HL-60/S4 treated with retinoic acid at 250 ng/mL for 4 days and 3 days (cell line): ENCODE data around the gene PSMA6.
"Not testable (repeated sequence)": the region's sequence is repeated elsewhere in the genome, so short reads cannot be mapped to it uniquely, and the experiment has no call there.

Experiments
- in situ Hi-C: fragments of 300-500 bp; cut with MboI; formaldehyde crosslinking; loops from 2 replicates; pipeline ENCODE4 v1.7.0; 2022; ENCODE audit warnings: low sequenced_read_pairs

PSMA6 gene

DNA sequence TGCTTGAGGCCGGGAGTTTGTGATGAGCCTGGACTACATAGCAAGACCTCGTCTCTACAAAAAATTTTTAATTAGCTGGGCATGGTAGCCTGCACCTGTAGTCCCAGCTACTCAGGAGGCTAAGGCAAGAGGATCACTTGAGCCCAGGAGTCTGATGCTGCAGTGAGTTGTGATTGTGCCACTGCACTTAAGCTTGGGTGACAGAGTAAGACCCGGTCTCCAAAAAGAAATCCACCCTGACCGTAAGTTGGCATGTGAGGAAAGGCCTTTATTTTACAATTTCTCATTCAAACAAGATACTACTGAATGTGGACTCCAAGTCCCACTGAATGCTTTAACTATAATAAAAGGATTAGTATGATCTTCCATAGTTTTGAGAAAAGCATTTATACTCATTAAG is 27.3 kb downstream of the PSMA6 start:
- in situ Hi-C loops: no loop called here

DNA sequence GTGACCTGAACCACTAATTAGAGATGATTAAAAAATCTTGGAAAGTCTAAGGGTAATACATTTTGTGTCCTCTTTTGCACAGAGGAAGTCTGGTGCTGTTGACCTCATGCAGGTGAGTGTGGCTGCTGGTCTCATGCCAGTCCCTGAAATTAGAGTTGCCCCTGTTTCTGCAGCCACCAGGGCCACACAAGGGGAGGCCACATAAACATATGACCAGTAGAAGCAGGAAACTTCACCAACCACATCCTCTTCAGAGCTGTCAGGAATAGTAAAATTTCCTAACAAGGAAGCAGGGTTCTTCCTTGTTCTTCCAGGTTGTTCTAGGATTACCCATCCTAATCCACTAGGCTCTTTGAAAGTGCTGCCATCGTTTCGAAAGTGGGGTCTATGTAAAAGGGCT is 28.3 kb downstream of the PSMA6 start:
- in situ Hi-C loops: no loop called here

DNA sequence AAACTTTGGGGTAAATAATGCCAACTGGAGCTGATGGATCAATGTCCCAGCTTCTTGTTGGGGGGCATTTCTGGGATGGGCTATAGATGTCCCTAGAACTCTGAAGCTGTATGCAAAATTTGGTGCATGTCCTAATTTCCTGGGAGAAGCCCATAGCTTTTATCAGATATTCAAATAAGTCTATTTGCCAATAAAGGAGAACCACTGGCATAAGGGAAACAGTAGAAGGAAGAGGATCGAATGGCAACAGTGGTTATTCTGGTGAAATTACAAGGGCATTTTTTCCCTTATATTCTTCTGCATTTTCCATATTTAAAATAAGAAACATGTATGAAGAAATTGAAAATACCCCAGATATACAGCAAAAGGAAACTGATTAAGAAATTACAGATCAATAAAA is 34.2 kb downstream of the PSMA6 start:
- in situ Hi-C loops: no loop called here

DNA sequence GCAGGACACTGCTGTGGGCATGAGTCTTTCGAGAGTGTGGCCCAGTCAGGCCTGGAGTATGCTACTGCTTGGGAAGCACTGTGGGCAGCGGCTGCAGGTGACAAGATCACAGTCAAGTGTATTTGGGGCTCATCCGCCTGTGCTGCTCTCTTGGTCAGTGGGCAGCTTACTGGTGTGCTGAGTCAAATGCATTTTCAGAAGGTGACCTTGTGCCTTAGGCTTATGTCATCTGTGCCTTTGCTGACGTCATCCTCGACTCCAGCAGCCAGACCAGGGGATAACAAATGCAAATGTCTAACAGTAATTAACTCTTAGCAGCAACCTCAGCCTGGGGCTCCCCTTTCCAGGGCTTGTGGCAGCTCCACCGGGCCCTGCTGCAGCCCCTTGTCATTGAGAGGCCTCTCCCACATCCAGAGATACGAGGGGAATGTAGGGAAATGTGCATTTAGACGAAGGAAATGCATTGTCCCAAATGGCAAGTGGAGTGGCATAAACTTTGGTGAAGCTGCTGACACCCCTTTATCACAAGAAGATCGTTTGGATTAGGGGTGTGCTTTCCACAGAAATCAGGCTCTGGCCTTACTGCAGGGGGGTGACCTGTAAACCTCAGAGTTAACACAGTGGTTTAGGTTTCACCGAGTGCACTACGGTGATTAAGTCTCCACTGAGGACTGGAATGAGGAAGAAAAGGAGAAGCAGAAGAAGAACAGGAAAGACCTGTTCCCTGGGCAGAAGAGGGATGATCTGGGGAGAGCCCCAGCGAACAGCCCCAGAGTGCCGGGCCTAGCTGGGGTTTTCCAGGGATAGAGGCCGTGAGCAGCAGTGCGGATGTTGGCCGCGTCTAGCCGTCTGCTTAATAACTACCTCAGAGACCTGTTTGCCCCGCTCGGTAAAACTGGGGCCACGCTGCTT is 39.7 kb downstream of the PSMA6 start:
- in situ Hi-C loops: no loop called here

DNA sequence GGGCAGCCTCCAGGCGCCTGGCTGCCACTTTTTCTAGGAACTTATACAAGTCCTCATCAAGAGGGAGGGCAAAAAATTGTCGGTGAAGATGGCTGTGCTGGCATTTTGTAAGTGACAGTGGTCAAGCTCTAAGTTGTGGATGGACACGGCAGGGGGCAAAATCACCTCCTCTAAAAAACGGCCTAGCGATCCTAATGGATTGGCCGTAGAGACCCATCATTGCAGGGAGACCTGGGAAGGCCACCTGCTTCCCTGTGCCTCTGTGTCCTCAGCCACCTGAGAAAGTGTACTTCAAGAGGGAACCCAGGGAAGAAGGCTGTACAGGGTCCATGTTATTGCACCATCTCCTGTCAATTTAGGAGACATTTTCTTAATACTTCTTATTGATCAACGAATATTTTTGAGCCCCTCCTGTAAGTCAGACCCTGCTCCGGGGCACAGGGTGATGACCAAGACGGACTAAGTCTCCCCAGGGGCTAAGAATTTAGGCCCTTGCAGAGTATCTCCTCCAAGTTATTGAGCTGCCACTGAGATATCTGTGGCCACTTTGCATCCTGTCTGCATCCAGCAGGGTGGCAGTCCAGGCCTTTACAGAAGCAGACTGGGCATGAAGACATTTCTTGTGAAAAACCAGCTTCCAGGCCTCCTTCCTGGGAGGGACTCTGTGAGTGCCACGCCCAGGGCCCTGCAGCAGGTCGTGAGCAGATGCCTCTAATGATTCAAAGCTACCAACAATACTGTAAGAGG is 40.5 kb downstream of the PSMA6 start:
- in situ Hi-C loops: no loop called here

DNA sequence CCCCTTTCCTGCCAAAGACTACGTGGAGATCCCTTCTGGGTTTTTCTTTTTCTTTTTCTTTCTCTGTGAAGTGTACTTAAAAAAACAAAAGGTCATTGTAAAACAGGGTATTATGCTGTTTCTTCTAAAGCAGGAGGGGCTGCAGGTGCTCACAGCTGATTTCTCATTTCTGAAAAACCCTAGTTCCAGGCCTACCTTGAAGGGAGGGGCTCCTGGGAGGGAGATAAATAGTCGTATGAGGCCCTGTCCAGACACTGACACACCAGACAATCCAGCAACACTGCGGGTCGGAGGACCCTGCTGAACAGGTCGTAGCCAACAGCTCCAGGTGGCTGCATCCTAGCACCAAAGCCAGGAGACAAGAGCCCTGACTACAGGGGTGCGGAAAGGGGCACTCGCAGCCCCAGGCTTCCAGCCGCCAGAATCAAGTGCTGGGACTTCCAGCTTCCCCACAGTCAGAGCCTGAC is 41.1 kb downstream of the PSMA6 start:
- in situ Hi-C loops: no loop called here

DNA sequence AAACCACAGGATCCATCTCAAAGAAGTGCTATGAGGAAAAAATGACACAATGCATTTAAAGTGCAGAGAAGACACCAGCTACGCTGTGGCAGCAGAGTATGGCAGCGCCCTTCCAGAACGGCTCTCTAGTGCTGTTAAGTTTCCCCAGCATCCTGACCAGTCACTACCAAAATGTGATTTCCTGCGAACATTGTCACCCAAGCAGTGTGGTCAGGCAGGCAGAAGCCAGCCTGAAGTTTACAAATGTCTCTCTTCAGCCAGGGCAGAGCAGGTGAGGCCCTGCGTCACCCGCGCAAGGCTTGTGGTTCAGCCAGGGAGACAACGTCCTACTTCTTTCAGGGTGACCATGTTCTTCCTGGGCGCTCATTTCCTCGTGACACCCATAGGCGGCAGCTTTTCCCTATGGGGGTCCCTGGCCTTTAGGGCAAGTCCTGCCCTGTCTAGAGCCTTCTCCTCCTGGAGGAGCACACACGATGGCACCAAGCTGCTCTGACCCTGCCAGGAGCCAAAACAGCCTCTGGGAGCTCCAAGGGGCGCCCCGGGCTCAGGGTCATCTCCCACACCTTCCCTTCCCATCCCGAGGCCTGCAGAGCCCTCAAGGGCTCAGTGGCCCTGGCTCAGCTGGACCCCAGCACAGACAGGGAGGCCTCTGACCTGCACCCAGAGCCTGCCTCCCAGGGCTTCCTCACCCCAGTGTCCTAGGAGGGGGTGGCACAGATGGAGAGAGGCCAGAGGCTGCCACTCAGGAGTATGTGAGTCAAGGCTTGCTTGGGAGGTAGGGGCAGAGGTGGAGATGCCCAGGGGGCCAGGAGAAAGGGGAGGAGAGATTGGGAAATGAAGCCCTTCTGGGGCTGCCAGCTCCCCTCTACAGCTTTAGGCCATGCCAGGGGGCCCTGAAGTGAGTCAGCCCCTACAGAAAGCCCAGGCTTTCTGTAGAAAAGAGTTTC is 41.9 kb downstream of the PSMA6 start:
- in situ Hi-C loops: no loop called here

DNA sequence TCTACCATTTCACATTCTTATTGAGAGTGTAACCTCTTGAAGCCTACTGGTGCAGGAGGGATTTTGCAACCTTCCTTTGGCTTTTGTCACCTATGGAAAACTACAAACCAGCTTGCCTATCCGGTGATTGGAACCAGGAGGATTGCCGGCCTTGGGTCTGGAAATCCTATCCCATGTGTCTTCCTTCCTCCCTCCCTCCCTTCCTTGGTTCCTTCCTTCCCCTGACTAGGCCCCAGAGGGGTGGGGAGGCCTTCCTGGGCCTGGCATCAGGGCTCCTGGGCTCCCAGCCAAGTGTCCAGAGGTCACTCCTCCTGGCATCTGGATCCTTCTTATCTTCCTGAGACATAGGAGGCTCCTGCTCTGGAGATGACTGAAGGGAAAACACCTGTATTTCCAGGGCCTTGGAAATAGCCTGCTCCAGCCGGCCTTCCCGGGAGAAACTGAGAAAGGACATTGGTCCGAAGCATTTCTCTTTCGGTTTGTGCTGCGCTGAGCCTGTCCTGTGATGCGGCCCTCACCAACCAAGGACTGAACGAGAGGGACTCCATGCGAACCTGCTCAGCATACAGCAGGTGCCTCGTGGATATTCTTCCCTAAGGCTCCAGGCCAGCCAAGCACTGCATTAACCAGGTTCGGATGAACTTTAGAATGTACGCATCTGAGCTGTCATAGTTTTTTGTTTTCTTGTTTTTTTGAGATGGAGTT is 43.4 kb downstream of the PSMA6 start:
- in situ Hi-C loops: no loop called here

DNA sequence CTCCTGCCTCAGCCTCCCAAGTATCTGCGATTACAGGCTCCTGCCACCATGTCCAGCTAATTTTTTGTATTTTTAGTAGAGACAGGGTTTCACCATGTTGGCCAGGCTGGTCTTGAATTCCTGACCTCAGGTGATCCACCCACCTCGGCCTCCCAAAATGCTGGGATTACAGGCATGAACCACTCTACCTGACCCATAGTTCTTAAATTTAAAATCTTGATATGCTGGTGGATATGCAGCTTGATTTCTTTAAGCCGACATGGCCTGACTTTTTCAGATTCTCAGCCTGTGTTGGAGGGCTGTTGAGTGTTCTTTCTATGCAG is 44.0 kb downstream of the PSMA6 start:
- in situ Hi-C loops: not testable (repeated sequence)

DNA sequence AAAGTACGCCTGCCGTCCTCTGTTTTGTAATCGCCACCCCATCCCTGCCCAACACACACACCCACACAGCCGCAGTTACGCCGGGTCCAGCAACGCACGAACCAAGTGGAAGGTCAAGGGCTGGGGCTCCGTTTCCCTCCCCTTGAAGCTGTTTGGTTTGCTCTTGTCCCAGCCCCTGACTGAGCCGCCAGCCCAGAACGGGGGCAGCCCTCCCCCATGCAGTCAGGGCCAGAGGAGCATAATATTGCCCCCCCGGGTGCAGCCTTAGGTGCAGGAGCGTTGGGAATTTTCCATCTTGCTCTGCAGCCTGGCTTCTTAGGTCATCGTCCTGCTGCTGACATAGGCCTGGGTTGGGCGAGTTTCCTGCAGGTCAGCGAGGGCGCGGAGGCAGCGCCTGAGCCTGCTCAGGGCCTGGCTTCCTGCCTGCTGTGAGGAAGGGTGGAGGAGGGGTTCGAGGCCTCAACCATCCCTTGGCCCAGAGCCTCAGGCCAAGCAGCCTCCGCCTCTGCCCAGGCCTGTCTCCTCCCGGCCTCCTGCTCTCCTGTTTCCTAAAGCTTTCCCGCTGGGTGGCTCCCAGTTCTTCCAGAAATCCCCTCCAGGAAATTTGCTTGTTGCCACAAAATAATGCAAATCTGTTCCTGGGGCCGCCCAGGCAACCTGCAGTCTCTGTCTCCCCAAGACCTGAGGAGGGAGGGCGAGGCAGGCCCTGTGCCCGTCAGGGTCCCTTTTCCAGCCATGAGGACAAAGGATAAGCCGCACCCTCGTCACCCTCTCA is 44.5 kb downstream of the PSMA6 start:
- in situ Hi-C loops: no loop called here

DNA sequence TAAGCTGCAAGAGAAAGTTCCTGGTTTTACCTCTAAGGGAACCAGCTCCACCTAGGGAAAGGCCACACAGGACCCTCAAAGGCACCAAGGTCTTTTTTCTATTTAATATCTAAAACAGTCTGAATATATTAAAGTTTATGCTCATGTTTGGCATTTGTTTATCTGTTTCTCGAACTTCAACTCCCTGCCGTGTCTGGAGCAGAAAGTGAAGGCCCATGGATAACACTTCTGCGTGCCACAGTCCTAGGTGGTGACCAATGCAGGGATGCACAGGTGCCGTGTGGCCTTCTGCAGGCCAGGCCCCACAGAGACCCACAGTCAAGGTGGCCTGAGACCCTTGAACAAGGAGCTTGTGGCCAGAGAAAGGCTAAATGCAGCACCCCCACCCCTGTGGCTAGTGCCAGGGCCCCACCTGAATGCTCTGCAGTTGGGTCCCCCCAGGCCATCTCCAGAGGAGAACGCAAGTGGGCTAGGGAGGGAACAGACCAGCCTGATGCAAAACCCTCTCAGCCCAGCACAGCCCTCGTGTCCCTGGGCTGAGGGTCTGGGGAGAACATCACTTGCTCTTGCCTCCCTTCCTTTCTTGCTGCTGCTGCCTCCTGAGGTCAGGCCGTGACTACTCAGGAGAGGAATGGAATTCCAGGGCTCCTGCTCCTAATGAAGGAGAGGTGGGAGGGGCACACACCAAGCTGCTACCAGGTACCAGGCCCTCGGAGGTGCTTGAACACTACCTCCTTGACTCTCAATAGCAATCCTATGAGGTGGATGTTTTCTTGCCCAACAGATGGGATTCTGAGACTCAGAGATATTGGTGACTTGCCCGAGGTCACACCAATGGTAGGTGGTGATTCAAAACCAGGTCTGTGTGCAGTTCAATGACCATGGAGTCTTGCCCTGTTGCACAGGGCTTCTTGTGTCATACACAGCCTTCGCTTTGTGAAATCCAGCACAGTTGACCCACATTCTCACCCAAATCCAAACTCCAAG is 45.4 kb downstream of the PSMA6 start:
- in situ Hi-C loops: no loop called here

DNA sequence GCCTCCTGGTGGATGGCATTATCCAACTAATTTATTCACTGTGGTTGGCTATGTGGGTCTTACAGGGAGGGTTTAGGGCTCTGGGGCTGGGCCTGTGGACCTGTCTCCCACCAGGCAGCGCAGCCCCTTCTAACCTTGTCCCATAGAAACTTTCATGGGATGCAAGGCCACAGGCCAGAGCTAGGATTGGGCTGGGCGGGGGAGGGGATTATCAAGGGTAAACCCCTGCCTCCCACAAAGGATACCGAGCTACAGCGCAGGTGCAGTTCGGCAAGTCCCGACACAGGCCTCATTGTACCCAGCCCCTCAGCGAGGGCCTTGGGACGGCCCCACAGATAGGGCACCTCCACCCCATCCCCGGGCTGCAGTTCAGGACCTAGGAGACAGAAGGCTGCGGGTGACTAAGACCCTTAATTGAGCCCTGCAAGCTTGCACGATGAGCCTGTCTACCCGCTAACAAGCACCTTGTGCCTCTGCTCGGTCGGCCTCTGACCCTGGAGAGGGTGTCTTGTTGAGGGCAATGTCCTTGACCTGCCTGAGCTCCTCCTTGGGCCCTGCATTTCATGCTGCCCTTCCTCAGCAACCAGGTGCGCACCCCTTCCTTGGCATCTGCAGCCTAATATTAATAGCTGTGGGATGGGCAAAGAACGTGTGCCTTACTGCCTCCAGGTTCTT is 46.7 kb downstream of the PSMA6 start:
- in situ Hi-C loops: no loop called here

DNA sequence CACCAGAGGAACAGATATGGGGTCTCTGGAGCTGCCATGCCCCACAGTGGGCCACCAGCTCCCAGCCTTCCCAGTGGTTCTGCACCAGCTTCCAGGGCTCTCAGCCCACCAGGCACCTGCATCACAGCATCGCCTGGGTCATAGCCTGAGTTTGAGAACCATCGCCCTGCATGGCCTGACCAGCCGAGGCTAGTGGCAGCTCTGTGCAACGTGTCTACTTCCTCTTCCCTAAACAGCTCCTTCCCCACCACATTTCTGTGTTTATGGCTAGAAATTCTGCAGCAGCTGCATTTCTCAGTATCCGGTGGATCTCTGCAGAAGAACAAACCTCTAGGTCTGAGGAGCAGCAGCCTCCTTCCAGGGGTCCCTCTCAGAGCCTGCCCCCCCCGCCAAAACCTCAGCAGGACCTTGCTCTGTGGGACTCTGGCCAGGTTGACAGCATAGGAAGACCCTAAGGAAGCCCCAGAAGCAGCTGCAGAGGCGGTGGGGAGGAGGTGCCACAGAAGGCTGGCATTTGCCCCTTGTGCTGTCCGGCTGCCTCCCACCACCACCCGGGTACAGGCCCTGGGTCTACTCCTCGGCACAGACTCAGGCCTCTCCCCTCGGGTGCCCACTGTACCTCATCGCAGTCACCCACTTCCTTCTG is 47.7 kb downstream of the PSMA6 start:
- in situ Hi-C loops: no loop called here

DNA sequence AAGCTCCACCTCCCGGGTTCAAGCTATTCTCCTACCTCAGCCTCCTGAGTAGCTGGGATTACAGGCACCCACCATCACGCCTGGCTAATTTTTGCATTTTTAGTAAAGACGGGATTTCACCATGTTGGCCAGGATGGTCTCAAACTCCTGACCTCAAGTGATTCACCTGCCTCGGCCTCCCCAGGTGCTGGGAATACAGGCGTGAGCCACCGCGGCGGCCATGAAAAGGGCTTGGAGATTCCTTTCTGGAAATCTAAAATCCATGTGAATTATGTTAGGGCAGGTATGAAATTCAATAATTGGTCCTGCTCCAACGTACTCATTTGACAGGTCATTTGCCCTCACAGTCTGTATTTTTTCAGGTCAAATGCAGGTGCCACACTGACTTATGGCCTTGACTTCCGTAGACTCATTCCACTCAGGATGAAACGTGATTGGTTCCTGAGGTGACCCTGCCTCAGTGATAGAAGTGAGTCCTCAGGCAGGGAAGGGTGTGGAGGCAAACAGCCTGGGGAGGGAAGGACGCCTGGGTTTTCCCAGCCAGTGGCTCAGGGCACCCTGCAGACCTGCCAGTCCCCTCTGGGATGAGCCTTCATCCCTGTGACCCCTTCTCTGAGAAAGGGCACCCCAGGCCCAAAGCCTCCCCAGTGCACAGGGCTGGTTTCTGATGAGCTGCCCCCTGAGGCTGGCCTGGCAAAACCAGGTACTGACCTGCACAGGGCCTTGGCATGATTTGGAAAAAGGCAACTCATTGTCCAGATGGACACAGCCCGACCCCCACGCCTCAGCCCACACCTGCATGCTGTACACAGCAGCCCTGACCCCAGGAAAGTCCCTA is 48.7 kb downstream of the PSMA6 start:
- in situ Hi-C loops: no loop called here

DNA sequence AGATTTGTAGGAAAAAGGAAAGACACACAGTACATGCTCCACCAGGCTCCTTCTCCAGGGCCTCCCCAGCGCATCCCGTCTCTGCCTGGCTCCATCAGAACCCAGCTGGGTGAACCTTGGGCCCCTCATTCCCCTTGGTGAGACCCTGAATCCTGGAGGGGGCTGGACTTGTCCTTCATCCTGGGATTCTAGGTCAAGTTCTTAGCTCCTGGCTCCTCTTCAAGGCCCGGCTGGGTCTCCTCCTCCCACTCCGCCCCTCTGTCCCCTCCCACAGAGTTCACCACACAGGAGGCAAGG is 49.2 kb downstream of the PSMA6 start:
- in situ Hi-C loops: no loop called here

DNA sequence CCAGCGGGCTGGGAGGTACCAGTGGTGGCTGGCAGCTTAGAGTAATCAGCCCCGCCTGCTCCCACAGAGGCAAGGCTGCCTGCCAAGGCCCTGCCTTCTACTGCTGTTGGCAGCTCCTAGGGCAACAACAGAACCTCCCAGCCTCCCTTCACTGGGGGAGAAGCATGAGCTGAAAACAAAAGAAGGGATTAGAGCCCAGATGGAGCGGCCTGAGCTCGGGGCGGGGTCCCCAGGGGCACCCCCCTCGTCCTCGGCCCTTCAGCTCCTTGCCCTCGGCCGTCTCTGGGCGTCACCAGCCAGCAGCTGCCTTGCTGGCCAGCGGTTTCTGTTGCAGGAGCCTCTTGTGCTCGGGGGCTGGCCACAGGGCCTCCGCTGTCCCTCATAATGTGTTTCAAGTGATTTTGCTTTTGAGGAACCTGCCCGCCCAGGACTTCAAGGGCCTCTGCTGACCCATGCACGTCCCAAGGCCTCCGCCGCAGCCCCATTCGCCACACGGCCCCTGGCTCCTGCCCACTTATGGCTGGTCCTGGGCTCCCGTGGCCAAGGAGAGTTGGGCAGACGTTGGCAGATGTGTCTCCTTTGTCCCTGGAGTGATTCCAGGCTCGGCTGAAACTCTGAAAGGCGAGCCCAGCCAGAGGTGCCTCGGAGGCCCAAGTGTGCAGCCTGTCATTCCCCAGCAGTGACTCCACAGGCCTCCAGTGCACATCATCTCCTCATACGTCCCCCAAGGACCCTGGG is 49.7 kb downstream of the PSMA6 start:
- in situ Hi-C loops: no loop called here
